Activated CD4-positive, alpha-beta T cell treated with anti-CD3 and anti-CD28 coated beads, Interleukin-2, amount 50 U/mL, for 24 hours (primary cell): ENCODE measurements around the gene RPGRIP1L.

Source experiments
- DNase-seq, 2 donors: peaks; one replicate each; pipeline ENCODE4 v3.0.0-alpha.2; 2020; ENCODE audit warnings: low read depth in 1 of 2, low spot score in 1 of 2

Gene RPGRIP1L

DNA sequence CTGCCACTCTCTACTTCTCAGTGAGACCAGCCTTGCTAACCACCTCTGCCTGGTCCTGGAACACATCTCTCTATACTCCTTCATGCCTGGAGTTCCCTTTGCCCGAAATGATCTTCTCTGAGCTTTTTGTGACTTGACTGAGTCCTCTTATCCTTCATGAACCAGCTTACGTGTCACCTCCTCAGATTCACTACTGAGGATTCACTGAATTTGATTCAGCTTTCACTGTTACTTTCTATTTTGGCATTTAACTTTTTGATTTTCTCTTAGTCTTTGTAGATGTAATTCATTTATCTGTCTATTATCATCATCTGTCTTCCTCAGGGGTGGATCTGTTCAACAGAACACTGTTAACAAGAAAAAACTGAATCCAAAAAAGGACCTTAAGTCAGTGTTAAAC is 95.6 kb downstream of the RPGRIP1L start:
- no peak for DNase-seq

GRCh38 chr16:53605831-53606400 is 97.7 kb downstream of the RPGRIP1L start:
- DNase-seq, result no peak

- DNase-seq, result no peak
These were observed 98.3 kb downstream of the RPGRIP1L start for GRCh38 chr16:53605356-53605755.

DNA sequence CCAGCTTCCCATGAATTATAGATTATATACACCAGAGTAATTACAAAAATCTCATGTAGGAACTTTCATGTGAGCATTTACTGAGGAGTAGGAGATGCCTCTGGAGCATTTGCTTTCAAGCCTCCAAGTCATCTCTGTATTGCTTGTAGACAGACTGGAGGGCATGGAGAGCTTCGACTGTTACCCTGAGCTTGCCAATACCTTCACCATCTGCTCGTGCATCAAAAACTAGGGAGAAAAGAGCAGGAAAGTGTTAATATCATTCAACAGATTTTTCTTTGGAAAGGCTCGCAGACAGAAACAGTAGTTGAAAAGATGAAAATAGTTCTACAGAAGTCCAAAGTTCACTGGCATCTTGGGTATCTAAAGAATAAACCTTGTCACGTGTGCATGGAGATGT is 101.7 kb downstream of the RPGRIP1L start:
- no peak for DNase-seq

DNA sequence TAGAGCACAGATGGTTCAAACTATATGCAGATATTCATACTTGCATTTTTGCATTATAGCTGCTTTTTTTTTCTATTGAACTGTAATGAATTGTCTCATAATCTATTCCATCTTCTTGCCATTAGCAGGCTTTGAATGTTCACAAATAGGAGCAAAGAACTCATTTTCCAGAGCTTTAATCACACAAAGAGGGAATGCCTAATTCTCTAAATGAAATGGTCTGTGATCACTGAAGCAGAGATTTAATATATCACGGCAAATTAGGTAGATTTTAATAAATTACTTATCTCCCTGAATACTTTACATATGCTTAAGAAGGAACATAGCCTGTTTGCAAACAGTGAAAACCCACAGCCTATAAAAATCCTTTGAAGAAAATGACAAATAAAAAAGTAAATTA is 103.0 kb downstream of the RPGRIP1L start:
- no peak for DNase-seq

DNA sequence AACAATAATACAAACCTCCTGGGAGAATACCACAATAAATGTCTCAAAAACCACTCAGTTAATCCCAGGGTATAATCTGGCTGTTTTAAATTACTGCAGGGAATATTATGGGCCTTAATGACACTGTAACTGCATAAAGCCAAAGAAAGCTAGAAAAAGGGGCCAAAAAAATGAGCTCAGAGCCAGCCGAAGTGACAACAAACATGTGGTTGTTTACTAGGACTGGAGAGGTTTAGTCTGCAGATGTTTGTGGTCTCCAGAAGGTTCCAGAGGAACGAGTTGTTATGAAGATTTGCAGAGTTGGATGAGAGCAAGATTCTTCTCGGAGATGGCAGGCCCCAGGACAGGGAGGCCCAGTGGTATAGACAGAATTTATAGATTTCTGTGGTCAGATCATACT is 103.5 kb downstream of the RPGRIP1L start:
- DNase-seq, result no peak

DNA sequence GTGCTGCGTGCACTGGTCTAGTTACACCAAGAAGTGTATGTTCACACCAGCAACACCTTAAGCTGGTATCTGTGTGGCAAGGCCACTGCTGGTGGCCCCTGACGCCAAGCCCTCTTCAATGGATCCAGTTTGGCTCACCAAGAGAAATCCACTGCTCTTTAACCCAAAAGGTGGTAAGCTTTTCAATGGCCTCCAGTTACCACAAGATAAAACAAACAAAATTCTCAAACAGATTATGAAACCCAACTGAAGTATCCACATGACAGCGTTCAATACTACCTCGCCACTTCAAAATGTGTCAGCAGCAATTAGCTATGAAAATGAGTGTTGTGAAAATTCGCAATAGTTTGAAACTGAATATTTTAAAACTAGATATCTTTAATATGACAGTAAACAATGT is 104.1 kb downstream of the RPGRIP1L start:
- DNase-seq, result no peak

- DNase-seq, result no peak
These were observed 105.0 kb downstream of the RPGRIP1L start for GRCh38 chr16:53598511-53599275.

DNA sequence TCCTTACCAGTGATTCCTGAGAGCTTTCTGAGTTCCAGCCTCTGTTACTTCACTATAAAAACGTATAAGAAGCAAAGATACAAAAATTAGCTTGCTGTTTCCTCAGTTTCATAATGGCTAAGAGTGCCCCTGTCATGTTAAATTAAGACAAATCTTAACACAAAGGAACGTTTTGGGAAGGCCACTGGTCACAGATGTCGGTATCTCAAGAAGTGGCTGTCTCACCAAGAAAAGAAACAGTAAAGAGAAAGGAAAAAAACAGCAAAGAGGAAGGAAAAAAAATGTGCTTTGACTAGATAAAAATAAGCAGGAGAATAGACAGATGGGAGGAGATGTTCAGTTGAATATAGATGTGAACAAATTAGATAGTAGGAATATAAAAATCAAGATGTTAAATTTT is 105.9 kb downstream of the RPGRIP1L start:
- DNase-seq, result no peak

GRCh38 chr16:53588081-53588648 is 115.5 kb downstream of the RPGRIP1L start:
- DNase-seq, result no peak

GRCh38 chr16:53583401-53583800 is 120.3 kb downstream of the RPGRIP1L start:
- DNase-seq, result no peak

DNA sequence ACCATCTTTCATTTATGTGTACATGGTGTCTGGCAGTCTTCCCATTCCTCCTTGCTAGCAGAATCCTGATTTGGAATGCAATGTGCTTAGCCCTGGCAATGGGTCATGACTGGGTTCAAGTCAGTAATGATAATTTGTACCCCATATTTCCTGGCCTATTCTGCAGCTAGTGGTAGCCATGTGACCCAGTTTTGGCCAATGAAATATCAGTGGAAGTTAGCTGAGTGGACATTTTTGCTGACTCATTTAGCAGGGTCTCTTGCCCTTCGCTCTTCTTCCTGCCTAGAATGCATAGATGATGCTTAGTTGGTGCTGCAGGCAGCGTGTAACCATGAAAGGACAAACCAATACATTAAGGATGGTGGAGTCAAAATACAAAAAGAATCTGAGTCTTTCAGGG is 121.9 kb downstream of the RPGRIP1L start:
- DNase-seq, result no peak

GRCh38 chr16:53580038-53580802 is 123.4 kb downstream of the RPGRIP1L start:
- DNase-seq, result no peak

DNA sequence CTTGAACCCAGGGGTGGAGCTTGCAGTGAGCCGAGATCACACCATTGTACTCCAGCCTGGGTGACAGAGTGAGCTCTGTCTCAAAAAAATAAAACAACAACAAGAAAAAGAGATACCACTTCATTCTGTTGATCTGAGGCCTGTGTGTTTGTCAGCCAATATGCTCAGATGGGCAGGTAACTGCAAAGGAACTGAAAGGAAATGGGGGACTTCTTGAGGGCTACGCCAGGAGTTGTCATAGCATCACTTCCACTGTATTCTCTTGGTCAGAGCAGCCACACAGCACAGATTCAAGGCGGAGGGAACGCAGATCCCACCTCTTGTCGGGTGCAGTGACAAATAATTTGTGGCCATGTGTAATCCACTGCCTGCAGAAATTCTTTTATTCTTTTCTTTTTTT is 126.8 kb downstream of the RPGRIP1L start:
- DNase-seq, result no peak

- DNase-seq, result no peak
These were observed 127.4 kb downstream of the RPGRIP1L start for GRCh38 chr16:53576210-53576609.

DNA sequence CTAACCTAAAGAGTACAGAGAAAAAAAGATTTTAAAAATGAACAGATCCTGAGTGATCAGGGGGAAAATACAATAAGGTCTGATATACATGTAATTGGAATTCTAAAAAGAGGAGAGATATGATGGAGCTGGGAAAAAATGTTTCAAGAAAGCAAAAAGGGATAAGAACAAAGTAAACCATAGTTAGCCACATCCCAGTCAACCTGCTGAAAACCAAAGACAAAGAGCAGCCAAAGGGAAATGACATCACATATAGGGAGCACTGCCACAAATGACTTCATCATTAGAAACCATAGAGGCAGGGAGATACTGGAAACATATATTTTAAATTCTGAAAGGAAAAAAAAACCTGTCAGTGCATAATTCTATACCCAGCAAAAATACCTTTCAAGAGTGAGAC is 131.9 kb downstream of the RPGRIP1L start:
- no peak for DNase-seq

DNA sequence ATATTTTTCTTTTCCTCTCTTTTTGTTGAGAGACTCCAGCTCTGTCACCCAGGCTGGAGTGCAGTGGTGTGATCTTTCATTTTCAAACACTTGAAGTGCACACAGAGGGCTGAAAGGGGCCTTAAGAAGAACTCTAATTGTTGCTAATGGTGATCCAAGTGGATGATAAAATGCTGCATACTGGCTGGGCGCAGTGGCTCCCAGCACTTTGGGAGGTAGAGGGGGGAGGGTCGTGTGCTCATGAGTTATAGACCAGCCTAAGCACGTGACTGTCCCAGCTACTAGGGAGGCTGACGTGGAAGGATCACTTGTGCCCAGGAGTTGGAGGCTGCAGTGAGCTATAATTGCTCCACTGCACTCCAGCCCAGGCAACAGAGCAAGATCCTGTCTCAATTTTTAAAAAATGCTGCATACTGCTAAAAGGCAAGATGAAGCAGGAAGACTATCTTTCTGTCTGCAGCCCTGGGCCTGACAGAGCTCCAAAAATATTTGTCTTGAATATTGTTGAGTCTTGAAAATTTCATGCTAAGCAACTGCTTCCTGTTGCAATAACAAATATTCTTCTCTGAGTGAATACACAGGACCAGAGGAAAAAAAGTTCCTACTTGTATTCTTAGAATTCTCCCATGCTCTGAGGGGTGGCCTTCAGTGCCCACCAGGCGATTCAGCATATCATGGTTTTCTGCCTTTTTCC is 137.0 kb downstream of the RPGRIP1L start:
- no peak for DNase-seq

GRCh38 chr16:53565296-53565863 is 138.3 kb downstream of the RPGRIP1L start:
- no peak for DNase-seq

GRCh38 chr16:53563426-53563825 is 140.2 kb downstream of the RPGRIP1L start:
- no peak for DNase-seq

- no peak for DNase-seq
These were observed 142.4 kb downstream of the RPGRIP1L start for GRCh38 chr16:53561101-53561888.
